HEK293T (cell line): Measurements from ENCODE around the gene GTF2H4.

Source experiments
- FOXK2 ChIP-seq: fragments of 450-650 bp; IDR thresholded peaks from 2 replicates; pipeline ENCODE4 v1.6.1; 2016; ENCODE audit warnings: mild to moderate bottlenecking
- NFRKB ChIP-seq: fragments of 450-650 bp; IDR thresholded peaks from 2 replicates; pipeline ENCODE4 v1.6.1; 2016; ENCODE audit warnings: mild to moderate bottlenecking, moderate library complexity
- SP1 ChIP-seq: fragments of 450-650 bp; IDR thresholded peaks from 2 replicates; pipeline ENCODE4 v1.6.1; 2017
- TARDBP ChIP-seq: fragments of 450-650 bp; IDR thresholded peaks from 2 replicates; pipeline ENCODE4 v1.6.1; 2016

- TF ChIP-seq SP1 (no peak), NFRKB (no peak), TARDBP (no peak), FOXK2 (no peak)
These were observed 34.5 kb downstream of the GTF2H4 start for GRCh38 chr6:30942338-30943060.
